Suprapubic skin (tissue), 4 donors: ENCODE measurements around the gene SSR1.

ENCODE experiments used
- CTCF ChIP-seq, 2 donors: fragments of 200-600 bp in 1 of 2; fragments of 450-650 bp in 1 of 2; sonication (generic) in 1 of 2; IDR thresholded peaks; one replicate each; pipeline ENCODE4 v1.5.1; 2016 to 2019; ENCODE audit warnings: antibody characterized with exemption in 2 of 2, mild to moderate bottlenecking in 1 of 2, moderate library complexity in 1 of 2
- EP300 ChIP-seq: sonication (generic); formaldehyde crosslinking; IDR thresholded peaks from one replicate; pipeline ENCODE4 v1.6.1; 2017; ENCODE audit warnings: antibody characterized with exemption
- POLR2AphosphoS5 ChIP-seq, 3 donors: sonication (generic); formaldehyde crosslinking; IDR thresholded peaks; one replicate each; pipeline ENCODE4 v1.6.1; 2017; ENCODE audit warnings: antibody characterized with exemption in 3 of 3

GRCh38 chr6:7247179-7247456 is 65.9 kb downstream of the SSR1 start:
- TF ChIP-seq CTCF (IDR thresholded peaks at IDR 0.05), result no peak
- TF ChIP-seq EP300, result no peak
- no peak for TF ChIP-seq POLR2AphosphoS5 (IDR thresholded peaks at IDR 0.05)
